ENCODE data around the gene EFCAB11. TPM values are rescaled to one million over a fixed set of nuclear protein-coding genes. Genes with fewer than 3 reads are reported as not detected.

EFCAB11 gene
- total RNA-seq, 1 experiment from 2014 or later: 36.2 TPM

DNA sequence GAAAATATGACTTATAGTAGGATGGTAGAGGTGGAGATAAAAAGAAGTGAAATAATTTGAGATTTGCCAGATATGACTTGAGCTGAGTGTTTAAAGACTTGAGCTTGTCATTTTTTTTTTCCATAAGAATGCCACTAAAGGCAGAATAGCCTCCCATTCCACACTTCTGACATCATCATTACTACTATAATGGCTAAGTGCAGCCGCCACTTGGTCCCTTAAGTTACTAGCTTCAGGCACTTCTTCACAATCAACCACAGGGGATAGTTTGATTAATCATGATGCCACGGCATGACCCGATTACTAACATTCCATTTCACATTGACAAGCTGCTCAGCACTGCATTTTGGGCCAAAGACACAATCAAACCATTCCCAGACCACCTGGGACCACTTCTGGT, 127.9 kb downstream of the EFCAB11 start:
- no peaks in the 10 kb centered on the region for H3K4me1 Mint-ChIP-seq (ENCODE audit: low read depth, unreplicated experiment)
- DNase-seq: no peak
- Histone ChIP-seq H3K27me3 (replicated peaks; ENCODE audit: control insufficient read depth, insufficient read depth, low read length) (no peaks in the 10 kb centered on the region), H3K4me3 (ENCODE audit: low read depth, low read length) (no peak overlapping the region), H3K4me1 (no peaks in the 10 kb centered on the region), H3K9me3 (no peaks in the 10 kb centered on the region; the same call in 1 of the 2 replicates), H3K36me3 (ENCODE audit: control insufficient read depth, insufficient read depth, low read length) (no peaks in the 10 kb centered on the region)
- no peak overlapping the region for H3K27ac Mint-ChIP-seq (ENCODE audit: unreplicated experiment)
- no TSS peak for BruUV-seq (replicated peaks)
- TF ChIP-seq, protein P1, sequence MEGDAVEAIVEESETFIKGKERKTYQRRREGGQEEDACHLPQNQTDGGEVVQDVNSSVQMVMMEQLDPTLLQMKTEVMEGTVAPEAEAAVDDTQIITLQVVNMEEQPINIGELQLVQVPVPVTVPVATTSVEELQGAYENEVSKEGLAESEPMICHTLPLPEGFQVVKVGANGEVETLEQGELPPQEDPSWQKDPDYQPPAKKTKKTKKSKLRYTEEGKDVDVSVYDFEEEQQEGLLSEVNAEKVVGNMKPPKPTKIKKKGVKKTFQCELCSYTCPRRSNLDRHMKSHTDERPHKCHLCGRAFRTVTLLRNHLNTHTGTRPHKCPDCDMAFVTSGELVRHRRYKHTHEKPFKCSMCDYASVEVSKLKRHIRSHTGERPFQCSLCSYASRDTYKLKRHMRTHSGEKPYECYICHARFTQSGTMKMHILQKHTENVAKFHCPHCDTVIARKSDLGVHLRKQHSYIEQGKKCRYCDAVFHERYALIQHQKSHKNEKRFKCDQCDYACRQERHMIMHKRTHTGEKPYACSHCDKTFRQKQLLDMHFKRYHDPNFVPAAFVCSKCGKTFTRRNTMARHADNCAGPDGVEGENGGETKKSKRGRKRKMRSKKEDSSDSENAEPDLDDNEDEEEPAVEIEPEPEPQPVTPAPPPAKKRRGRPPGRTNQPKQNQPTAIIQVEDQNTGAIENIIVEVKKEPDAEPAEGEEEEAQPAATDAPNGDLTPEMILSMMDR (IDR thresholded peaks at IDR 0.05; ENCODE audit: insufficient read depth in 1 of 2, low read depth in 1 of 2, low read length in 1 of 2, severe bottlenecking in 1 of 2, unreplicated experiment in 1 of 2): no peak
- peaks cover 27% of the 10 kb centered on the region for H3K9me3 Mint-ChIP-seq (ENCODE audit: unreplicated experiment)
- no peak overlapping the region for H3K4me3 Mint-ChIP-seq (ENCODE audit: unreplicated experiment)
- POLR2A ChIA-PET: no interaction called here
- intact Hi-C loops (cut with micrococcal nuclease; ENCODE audit: unreplicated experiment): no loop called here
- CTCF ChIA-PET: no interaction called here
- no peaks in the 10 kb centered on the region for H3K36me3 Mint-ChIP-seq (ENCODE audit: insufficient read depth, unreplicated experiment)
- H3K27me3 Mint-ChIP-seq (ENCODE audit: insufficient read depth, unreplicated experiment): no peaks in the 10 kb centered on the region

DNA sequence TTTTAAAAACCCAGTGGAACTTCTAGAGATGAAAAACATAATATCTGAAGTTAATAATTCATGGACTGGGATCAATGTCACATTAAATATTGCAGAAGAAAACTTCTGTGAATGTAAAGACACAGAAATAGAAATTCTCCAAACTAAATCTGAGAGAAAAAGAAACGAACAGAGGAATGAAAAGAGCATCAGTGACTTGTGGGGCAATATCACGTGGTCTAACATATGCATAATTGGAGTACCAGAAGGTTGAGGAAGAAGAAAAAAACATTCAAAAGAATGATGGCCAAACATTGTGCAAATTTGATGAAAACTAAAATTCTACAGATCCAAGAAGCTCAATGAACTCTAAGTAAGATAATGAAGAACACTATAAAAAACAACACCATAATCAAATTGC, 130.8 kb downstream of the EFCAB11 start:
- POLR2A ChIA-PET: no interaction called here
- no TSS peak for BruUV-seq (replicated peaks)

DNA sequence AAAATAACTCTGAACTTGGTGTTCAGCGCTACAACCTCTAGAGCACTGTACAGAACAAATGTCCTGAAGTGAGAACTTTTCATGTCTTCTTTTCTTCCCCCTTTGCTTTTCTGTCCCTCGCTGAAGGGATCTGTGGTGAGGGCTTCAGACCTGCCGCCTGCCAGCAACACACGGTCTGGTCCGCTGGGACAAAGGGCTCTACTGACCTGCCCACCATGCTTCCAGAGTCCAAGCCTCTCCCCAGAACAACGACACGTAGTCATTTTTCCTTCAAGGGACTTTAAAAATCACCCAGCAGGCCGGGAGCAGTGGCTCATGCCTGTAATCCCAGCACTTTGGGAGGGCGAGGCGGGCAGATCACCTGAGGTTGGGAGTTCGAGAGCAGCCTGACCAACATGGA, 140.4 kb downstream of the EFCAB11 start:
- H3K4me3 ChIP-seq (ENCODE audit: low read depth, low read length): no peak overlapping the region
- no peaks in the 10 kb centered on the region for H3K4me1 Mint-ChIP-seq (ENCODE audit: low read depth, unreplicated experiment)
- TF ChIP-seq, protein P1 (IDR thresholded peaks at IDR 0.05; ENCODE audit: insufficient read depth in 1 of 2, low read depth in 1 of 2, low read length in 1 of 2, severe bottlenecking in 1 of 2, unreplicated experiment in 1 of 2): no peak
- no peak for DNase-seq
- intact Hi-C loops (cut with micrococcal nuclease; ENCODE audit: unreplicated experiment): no loop called here
- no peaks in the 10 kb centered on the region for H3K36me3 ChIP-seq (ENCODE audit: control insufficient read depth, insufficient read depth, low read length)
- H3K27me3 Mint-ChIP-seq (ENCODE audit: insufficient read depth, unreplicated experiment): no peaks in the 10 kb centered on the region
- no peaks in the 10 kb centered on the region for H3K4me1 ChIP-seq
- H3K4me3 Mint-ChIP-seq (ENCODE audit: unreplicated experiment): no peak overlapping the region
- H3K9me3 ChIP-seq: no peaks in the 10 kb centered on the region
- H3K36me3 Mint-ChIP-seq (ENCODE audit: insufficient read depth, unreplicated experiment): no peaks in the 10 kb centered on the region
- no peak overlapping the region for H3K27ac Mint-ChIP-seq (ENCODE audit: unreplicated experiment)
- BruUV-seq (replicated peaks): no TSS peak
- no peaks in the 10 kb centered on the region for H3K9me3 Mint-ChIP-seq (ENCODE audit: unreplicated experiment)
- ChIA-PET POLR2A (interaction anchor here (0.6 kb wide), 1 partner anchor 161 kb away, joined by 3 read pairs; no protein-coding TSS in a partner anchor), CTCF (no interaction called here)
- H3K27me3 ChIP-seq (replicated peaks; ENCODE audit: control insufficient read depth, insufficient read depth, low read length): no peaks in the 10 kb centered on the region

More for the DNA sequence above, 130.8 kb downstream of the EFCAB11 start:
- no peak for DNase-seq
- no peaks in the 10 kb centered on the region for H3K27me3 ChIP-seq (replicated peaks; ENCODE audit: control insufficient read depth, insufficient read depth, low read length)
- no peaks in the 10 kb centered on the region for H3K36me3 Mint-ChIP-seq (ENCODE audit: insufficient read depth, unreplicated experiment)
- no peak overlapping the region for H3K27ac Mint-ChIP-seq (ENCODE audit: unreplicated experiment)
- no peak overlapping the region for H3K4me3 Mint-ChIP-seq (ENCODE audit: unreplicated experiment)
- H3K4me1 ChIP-seq: no peaks in the 10 kb centered on the region
- no peaks in the 10 kb centered on the region for H3K4me1 Mint-ChIP-seq (ENCODE audit: low read depth, unreplicated experiment)
- no peaks in the 10 kb centered on the region for H3K36me3 ChIP-seq (ENCODE audit: control insufficient read depth, insufficient read depth, low read length)
- peaks cover 27% of the 10 kb centered on the region for H3K9me3 Mint-ChIP-seq (ENCODE audit: unreplicated experiment)
- no peaks in the 10 kb centered on the region; the same call in 1 of the 2 replicates for H3K9me3 ChIP-seq
- TF ChIP-seq, protein P1 (IDR thresholded peaks at IDR 0.05; ENCODE audit: insufficient read depth in 1 of 2, low read depth in 1 of 2, low read length in 1 of 2, severe bottlenecking in 1 of 2, unreplicated experiment in 1 of 2): no peak
- H3K27me3 Mint-ChIP-seq (ENCODE audit: insufficient read depth, unreplicated experiment): no peaks in the 10 kb centered on the region
- H3K4me3 ChIP-seq (ENCODE audit: low read depth, low read length): no peak overlapping the region
- intact Hi-C loops (cut with micrococcal nuclease; ENCODE audit: unreplicated experiment): no loop called here
- CTCF ChIA-PET: no interaction called here
